ENCODE measurements around the gene OR9A2. TPM values are rescaled to one million over a fixed set of nuclear protein-coding genes. Genes with fewer than 3 reads are reported as not detected.

The OR9A2 gene
- total RNA-seq, 1 experiment from 2014 or later, result not detected

DNA sequence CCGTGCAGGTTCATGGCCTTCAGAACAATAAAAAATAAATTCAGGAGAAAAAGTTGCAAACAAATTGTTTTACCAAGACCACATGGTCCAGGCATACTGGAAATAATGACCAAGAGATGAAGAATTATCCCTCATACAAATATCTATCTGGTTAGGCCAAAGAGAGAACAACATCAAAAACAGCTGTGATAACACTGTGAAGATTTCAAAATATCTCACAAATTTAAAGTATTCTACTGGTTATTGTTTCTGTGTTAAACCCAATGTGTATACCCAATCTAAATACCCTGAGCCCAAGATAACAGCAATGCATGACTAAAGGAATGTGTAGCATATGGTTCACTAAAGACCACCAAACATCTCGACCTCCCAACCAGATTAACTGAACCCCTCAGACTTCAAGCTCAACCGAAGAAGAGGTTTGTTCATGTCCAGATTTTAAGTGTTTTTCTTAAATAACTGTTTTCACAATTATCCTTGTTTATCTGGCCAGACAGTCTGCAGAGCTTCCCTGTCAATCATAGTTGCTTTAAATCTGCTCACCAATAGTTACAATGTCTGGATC lies 10.9 kb downstream of the OR9A2 start:
- H3K4ac ChIP-seq (ENCODE audit: low read depth, low read length), result no peak overlapping the region
- Mint-ChIP-seq H3K36me3 (ENCODE audit: insufficient read depth in 1 of 3, low read depth in 3 of 3) (no peaks in the 10 kb centered on the region), H3K4me3 (no peak overlapping the region), H3K27me3 (ENCODE audit: low read depth) (peaks cover 1% of the 10 kb centered on the region), H3K4me1 (peaks cover 0 to 4% of the 10 kb centered on the region in 2 experiments; a peak in 1 of 4 replicates), H3K9me3 (no peaks in the 10 kb centered on the region), H3K27ac (no peak overlapping the region)
- no peak overlapping the region for H4K91ac ChIP-seq (ENCODE audit: insufficient read length, low read depth, low read length)
- no peak overlapping the region for H2BK5ac ChIP-seq (ENCODE audit: insufficient read length, low read length)
- H2BK120ac ChIP-seq (ENCODE audit: low read depth, low read length, poor library complexity, severe bottlenecking), result no peak overlapping the region
- H2BK15ac ChIP-seq (ENCODE audit: low read depth, low read length), result no peak overlapping the region
- no peaks in the 10 kb centered on the region for H3K79me2 ChIP-seq (ENCODE audit: insufficient read depth, low read length)
- no peak overlapping the region for H3T11ph ChIP-seq (ENCODE audit: low read length)
- no peaks in the 10 kb centered on the region for H3K79me1 ChIP-seq (ENCODE audit: insufficient read depth, low read depth, low read length, poor library complexity, severe bottlenecking)
- H3K4me1 ChIP-seq (ENCODE audit: insufficient read depth, low read length), result no peaks in the 10 kb centered on the region
- DNase-seq, result no peak
- no peak overlapping the region for H2BK20ac ChIP-seq (ENCODE audit: low read depth, low read length, poor library complexity, severe bottlenecking)
- H2AK5ac ChIP-seq (ENCODE audit: insufficient read length, low read length), result no peak overlapping the region
- H3K56ac ChIP-seq (ENCODE audit: insufficient read length, low read depth, low read length), result no peak overlapping the region
- no peak overlapping the region for H4K5ac ChIP-seq (ENCODE audit: insufficient read length, low read depth, low read length)
- H3K23ac ChIP-seq (ENCODE audit: insufficient read length, low read depth, low read length), result no peak overlapping the region
- no peak overlapping the region for H4K8ac ChIP-seq (replicated peaks; ENCODE audit: insufficient read length, low read depth, low read length)
- no peak overlapping the region for H3K18ac ChIP-seq (ENCODE audit: insufficient read length, low read depth, low read length)
- H2AFZ ChIP-seq (ENCODE audit: low read length), result no peak overlapping the region
- no peak overlapping the region for H3K4me2 ChIP-seq (ENCODE audit: insufficient read depth, insufficient read length, low read length)
- no peak overlapping the region for H3K9ac ChIP-seq (ENCODE audit: extremely low read depth, insufficient read length, low read length)
- no peak overlapping the region for H2BK12ac ChIP-seq (ENCODE audit: insufficient read length, low read depth, low read length)
- no peaks in the 10 kb centered on the region for H3K23me2 ChIP-seq (ENCODE audit: insufficient read length, low read depth, low read length, poor library complexity, severe bottlenecking)
- no peak overlapping the region for H3K14ac ChIP-seq (ENCODE audit: insufficient read depth, low read length)
- TF ChIP-seq, protein P1, sequence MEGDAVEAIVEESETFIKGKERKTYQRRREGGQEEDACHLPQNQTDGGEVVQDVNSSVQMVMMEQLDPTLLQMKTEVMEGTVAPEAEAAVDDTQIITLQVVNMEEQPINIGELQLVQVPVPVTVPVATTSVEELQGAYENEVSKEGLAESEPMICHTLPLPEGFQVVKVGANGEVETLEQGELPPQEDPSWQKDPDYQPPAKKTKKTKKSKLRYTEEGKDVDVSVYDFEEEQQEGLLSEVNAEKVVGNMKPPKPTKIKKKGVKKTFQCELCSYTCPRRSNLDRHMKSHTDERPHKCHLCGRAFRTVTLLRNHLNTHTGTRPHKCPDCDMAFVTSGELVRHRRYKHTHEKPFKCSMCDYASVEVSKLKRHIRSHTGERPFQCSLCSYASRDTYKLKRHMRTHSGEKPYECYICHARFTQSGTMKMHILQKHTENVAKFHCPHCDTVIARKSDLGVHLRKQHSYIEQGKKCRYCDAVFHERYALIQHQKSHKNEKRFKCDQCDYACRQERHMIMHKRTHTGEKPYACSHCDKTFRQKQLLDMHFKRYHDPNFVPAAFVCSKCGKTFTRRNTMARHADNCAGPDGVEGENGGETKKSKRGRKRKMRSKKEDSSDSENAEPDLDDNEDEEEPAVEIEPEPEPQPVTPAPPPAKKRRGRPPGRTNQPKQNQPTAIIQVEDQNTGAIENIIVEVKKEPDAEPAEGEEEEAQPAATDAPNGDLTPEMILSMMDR (conservative IDR thresholded peaks at IDR 0.05), result no peak
- H4K20me1 ChIP-seq (ENCODE audit: control insufficient read depth, insufficient read depth, insufficient read length), result no peaks in the 10 kb centered on the region
- no peaks in the 10 kb centered on the region for H3K27me3 ChIP-seq (ENCODE audit: insufficient read depth, low read length)
- whole genome bisulfite sequencing (ENCODE audit: extremely low coverage, insufficient read length, low lambda C conversion rate), result no CpG with 5 or more reads among the region's 3 CpGs
- no peak overlapping the region for H3K27ac ChIP-seq (ENCODE audit: insufficient read length, low read depth, low read length)
- no peaks in the 10 kb centered on the region for H3K9me3 ChIP-seq (ENCODE audit: control insufficient read depth, low read depth, low read length)

All from H9 (cell line).